CD14-positive monocyte (primary cell): ENCODE results near the gene DNMT3A. TPM values are rescaled to one million over a fixed set of nuclear protein-coding genes. Genes with fewer than 3 reads are reported as not detected.

Source experiments
- DNase-seq, 3 donors: peaks; one replicate each; pipeline ENCODE4 v3.0.0-alpha.2; 2011 to 2022
- H2AFZ ChIP-seq: 2 replicates; pipeline ENCODE4 v1.6.0; 2012; ENCODE audit warnings: mild to moderate bottlenecking, low read depth, low read length, inconsistent platforms; ENCODE audit not compliant: insufficient read depth, poor library complexity, severe bottlenecking
- H3K27ac ChIP-seq, 2 donors: 1 replicate in 1 of 2; 2 replicates in 1 of 2; pipeline ENCODE4 v1.5.1; 2012 to 2013; ENCODE audit warnings: low read length in 2 of 2, control low read depth in 1 of 2, inconsistent platforms in 1 of 2, low read depth in 1 of 2, mild to moderate bottlenecking in 1 of 2
- H3K27me3 ChIP-seq, 2 donors: one replicate each; pipeline versions ENCODE4 v1.6.0 to v1.6.1; 2011 to 2013; ENCODE audit warnings: low read length in 2 of 2; ENCODE audit not compliant: control insufficient read depth in 2 of 2, insufficient read depth in 2 of 2
- H3K36me3 ChIP-seq, 2 donors: replicated peaks in 1 of 2; 1 replicate in 1 of 2; 2 replicates in 1 of 2; pipeline versions ENCODE4 v1.5.1 to v1.6.1; 2012 to 2013; ENCODE audit warnings: low read length in 2 of 2, control low read depth in 1 of 2, inconsistent platforms in 1 of 2, mild to moderate bottlenecking in 1 of 2; ENCODE audit not compliant: insufficient read depth in 2 of 2, control insufficient read depth in 1 of 2
- H3K4me1 ChIP-seq, 2 donors: 1 replicate in 1 of 2; 2 replicates in 1 of 2; pipeline versions ENCODE4 v1.5.1 to v1.6.1; 2012 to 2013; ENCODE audit warnings: low read length in 2 of 2, control low read depth in 1 of 2, inconsistent platforms in 1 of 2, mild to moderate bottlenecking in 1 of 2, moderate library complexity in 1 of 2; ENCODE audit not compliant: insufficient read depth in 2 of 2, control insufficient read depth in 1 of 2
- H3K4me2 ChIP-seq: replicated peaks from 2 replicates; pipeline ENCODE3; 2012; ENCODE audit warnings: low read length, moderate library complexity, mild to moderate bottlenecking; ENCODE audit not compliant: poor library complexity, severe bottlenecking; ENCODE audit errors: extremely low read depth
- H3K4me3 ChIP-seq, 3 experiments: fragments of 200-600 bp in 1 of 3; sonication (generic) in 1 of 3; replicated peaks in 1 of 3; 1 replicate in 2 of 3; 2 replicates in 1 of 3; pipeline ENCODE4 v1.5.1; 2011 to 2013; ENCODE audit warnings: low read length in 3 of 3, mild to moderate bottlenecking in 3 of 3, control low read depth in 2 of 3, low read depth in 2 of 3, inconsistent platforms in 1 of 3, moderate library complexity in 1 of 3
- H3K79me2 ChIP-seq: 2 replicates; pipeline ENCODE4 v1.6.0; 2012; ENCODE audit warnings: mild to moderate bottlenecking, control low read depth, inconsistent platforms, low read length, moderate library complexity; ENCODE audit not compliant: insufficient read depth
- H3K9ac ChIP-seq: 2 replicates; pipeline ENCODE4 v1.6.0; 2017; ENCODE audit warnings: low read length, mild to moderate bottlenecking; ENCODE audit not compliant: insufficient read depth, poor library complexity, severe bottlenecking
- H3K9me3 ChIP-seq, 2 donors: replicated peaks in 1 of 2; 1 replicate in 1 of 2; 2 replicates in 1 of 2; pipeline versions ENCODE4 v1.5.1 to v1.6.1; 2012 to 2013; ENCODE audit warnings: low read length in 2 of 2, control low read depth in 1 of 2; ENCODE audit not compliant: control insufficient read depth in 1 of 2, insufficient read depth in 1 of 2
- H4K20me1 ChIP-seq: 2 replicates; pipeline ENCODE4 v1.6.0; 2012; ENCODE audit warnings: mild to moderate bottlenecking, low read length, control low read depth, moderate library complexity; ENCODE audit not compliant: insufficient read depth
- H3K27ac Mint-ChIP-seq, 7 donors: one replicate each; pipeline ENCODE4 v1.8.0; 2020; ENCODE audit warnings: mild to moderate bottlenecking in 7 of 7, mixed read lengths in 7 of 7, moderate library complexity in 6 of 7, inconsistent platforms in 2 of 7
- H3K27me3 Mint-ChIP-seq, 3 donors: one replicate each; pipeline ENCODE4 v1.8.0; 2021 to 2022; ENCODE audit warnings: low read depth in 3 of 3, mild to moderate bottlenecking in 3 of 3, mixed read lengths in 3 of 3, moderate library complexity in 3 of 3, inconsistent platforms in 1 of 3
- H3K36me3 Mint-ChIP-seq, 2 donors: one replicate each; pipeline ENCODE4 v1.8.0; 2020; ENCODE audit warnings: mixed read lengths in 2 of 2, inconsistent platforms in 1 of 2, mild to moderate bottlenecking in 1 of 2
- H3K4me1 Mint-ChIP-seq: one replicate; pipeline ENCODE4 v1.8.0; 2020; ENCODE audit warnings: mild to moderate bottlenecking, mixed read lengths
- H3K4me3 Mint-ChIP-seq, 2 donors: one replicate each; pipeline ENCODE4 v1.8.0; 2020; ENCODE audit warnings: mild to moderate bottlenecking in 2 of 2, mixed read lengths in 2 of 2, moderate library complexity in 1 of 2
- H3K9me3 Mint-ChIP-seq, 7 donors: one replicate each; pipeline ENCODE4 v1.8.0; 2020 to 2022; ENCODE audit warnings: mixed read lengths in 7 of 7, mild to moderate bottlenecking in 6 of 7, moderate library complexity in 6 of 7, inconsistent platforms in 2 of 7
- CTCF ChIP-seq: fragments of 200-600 bp; IDR thresholded peaks from one replicate; pipeline ENCODE4 v1.8.0; 2022; ENCODE audit warnings: antibody characterized with exemption, mild to moderate bottlenecking
- WGBS: methylation state at CpG from one replicate; pipeline ENCODE4 v1.1.5; 2013; ENCODE audit warnings: missing lambda C conversion rate; ENCODE audit not compliant: insufficient coverage; 5-methylcytosine and 5-hydroxymethylcytosine counted together
- intact Hi-C, 2 donors: fragments of 100-400 bp; cut with micrococcal nuclease; formaldehyde crosslinking; loops; one replicate each; pipeline versions ENCODE4 v1.15.0 to v1.15.1; 2023
- polyA plus RNA-seq, 3 donors: library from polyadenylated mRNA; depleted of rRNA in 1 of 3; unstranded in 2 of 3; stranded (reverse) in 1 of 3; fragments of 300-500 nt in 2 of 3; fragments of >200 nt in 1 of 3; fragmentation: Illumina TruSeq in 2 of 3; gene quantifications; 1 replicate in 2 of 3; 2 replicates in 1 of 3; pipeline ENCODE4 v1.2.3, GENCODE V29; 2012 to 2021

DNMT3A gene
- polyA plus RNA-seq, 3 donors: 1.7 to 7.9 (median 2.7) TPM

GRCh38 chr2:25367296-25367695 lies 25.6 kb upstream of the DNMT3A start:
- WGBS: 87% methylated on average over 7 of the region's 9 CpGs
- no peak for TF ChIP-seq CTCF
- Mint-ChIP-seq H3K4me3 (no peak overlapping the region), H3K4me1 (peaks cover 9% of the 10 kb centered on the region), H3K27ac (no peak overlapping the region), H3K36me3 (no peaks in the 10 kb centered on the region), H3K27me3 (peaks cover 4 to 15% (median 8%) of the 10 kb centered on the region in 3 donors), H3K9me3 (no peaks in the 10 kb centered on the region)
- H3K27ac ChIP-seq: no peak overlapping the region
- H3K4me1 ChIP-seq: peaks cover 9% of the 10 kb centered on the region in 2 donors
- H3K4me3 ChIP-seq: no peak overlapping the region
- no peaks in the 10 kb centered on the region for H3K9me3 ChIP-seq
- H3K9ac ChIP-seq: no peak overlapping the region
- no peaks in the 10 kb centered on the region for H3K79me2 ChIP-seq
- no peak overlapping the region for H2AFZ ChIP-seq
- no peak for DNase-seq
- intact Hi-C loops: no loop called here
- H3K36me3 ChIP-seq: no peaks in the 10 kb centered on the region
- no peak overlapping the region for H3K4me2 ChIP-seq
- no peaks in the 10 kb centered on the region for H4K20me1 ChIP-seq
- H3K27me3 ChIP-seq: no peaks in the 10 kb centered on the region

- Histone ChIP-seq H3K27ac (no peak overlapping the region), H2AFZ (no peak overlapping the region), H3K9ac (no peak overlapping the region), H3K36me3 (no peaks in the 10 kb centered on the region), H3K4me2 (no peak overlapping the region), H3K9me3 (no peaks in the 10 kb centered on the region), H3K4me3 (no peak overlapping the region), H3K79me2 (no peaks in the 10 kb centered on the region), H3K4me1 (peaks cover 12 to 16% of the 10 kb centered on the region in 2 donors), H4K20me1 (no peaks in the 10 kb centered on the region), H3K27me3 (no peaks in the 10 kb centered on the region)
- 50% methylated on average over 1 of the region's 4 CpGs for WGBS
- peaks cover 0 to 15% (median 7%) of the 10 kb centered on the region in 3 donors for H3K27me3 Mint-ChIP-seq
- no peaks in the 10 kb centered on the region for H3K36me3 Mint-ChIP-seq
- H3K9me3 Mint-ChIP-seq: no peaks in the 10 kb centered on the region
- TF ChIP-seq CTCF: no peak
- no peak for DNase-seq
- peak overlapping the region in 1 of 7 donors; percentile 69 for H3K27ac Mint-ChIP-seq
- peaks cover 11% of the 10 kb centered on the region for H3K4me1 Mint-ChIP-seq
- intact Hi-C loops: no loop called here
- no peak overlapping the region for H3K4me3 Mint-ChIP-seq
These were observed 24.9 kb upstream of the DNMT3A start for GRCh38 chr2:25366629-25367028.
